Caco-2 (cell line): Measurements from ENCODE around the gene ART1. TPM values are rescaled to one million over a fixed set of nuclear protein-coding genes. Genes with fewer than 3 reads are reported as not detected.
"Not testable (repeated sequence)": the region's sequence is repeated elsewhere in the genome, so short reads cannot be mapped to it uniquely, and the experiment has no call there.

Experiments used
- BruUV-seq: library from RNA; stranded (reverse); fragments of 400-500 nt; replicated peaks from 2 replicates; lab custom pipeline; 2021; lab: Mats Ljungman, UMichigan
- CTCF ChIA-PET: fragments of 300-600 bp; sonication (Branson Sonifier 250); formaldehyde crosslinking; loops from one replicate; lab custom pipeline; 2022; ENCODE audit warnings: antibody characterized with exemption; lab: Charles Lee
- POLR2A ChIA-PET: fragments of 300-600 bp; sonication (Branson Sonifier 250); formaldehyde crosslinking; loops from one replicate; lab custom pipeline; 2022; ENCODE audit warnings: antibody characterized with exemption; lab: Charles Lee
- DNase-seq, 2 experiments: peaks; one replicate each; pipeline versions ENCODE4 v3.0.0 to v3.0.0-alpha.2; 2020 to 2022
- H3K27me3 ChIP-seq: replicated peaks from 2 replicates; pipeline ENCODE4 v1.6.0; 2011; ENCODE audit warnings: low read length; ENCODE audit not compliant: control insufficient read depth, insufficient read depth
- H3K36me3 ChIP-seq: 2 replicates; pipeline ENCODE4 v1.5.1; 2011; ENCODE audit warnings: low read length; ENCODE audit not compliant: control insufficient read depth, insufficient read depth
- H3K4me1 ChIP-seq: fragments of 250-450 bp; sonication (Bioruptor Pico); 2 replicates; pipeline ENCODE4 v1.5.1; 2020; ENCODE audit warnings: mild to moderate bottlenecking
- H3K4me3 ChIP-seq: 2 replicates; pipeline ENCODE4 v1.5.1; 2011; ENCODE audit warnings: low read depth, mild to moderate bottlenecking, control low read depth, low read length
- H3K9me3 ChIP-seq: fragments of 250-450 bp; sonication (Bioruptor Pico); 2 replicates; pipeline ENCODE4 v1.5.1; 2020; ENCODE audit warnings: mild to moderate bottlenecking, moderate library complexity
- H3K27ac Mint-ChIP-seq: one replicate; pipeline ENCODE4 v1.8.0; 2022; ENCODE audit warnings: mixed read lengths; ENCODE audit not compliant: unreplicated experiment
- H3K27me3 Mint-ChIP-seq: one replicate; pipeline ENCODE4 v1.8.0; 2022; ENCODE audit warnings: mixed read lengths; ENCODE audit not compliant: insufficient read depth, unreplicated experiment
- H3K36me3 Mint-ChIP-seq: one replicate; pipeline ENCODE4 v1.8.0; 2022; ENCODE audit warnings: mild to moderate bottlenecking, mixed read lengths; ENCODE audit not compliant: insufficient read depth, unreplicated experiment
- H3K4me1 Mint-ChIP-seq: one replicate; pipeline ENCODE4 v1.8.0; 2022; ENCODE audit warnings: low read depth, mixed read lengths; ENCODE audit not compliant: unreplicated experiment
- H3K4me3 Mint-ChIP-seq: one replicate; pipeline ENCODE4 v1.8.0; 2022; ENCODE audit warnings: mild to moderate bottlenecking, moderate library complexity, mixed read lengths; ENCODE audit not compliant: unreplicated experiment
- H3K9me3 Mint-ChIP-seq: one replicate; pipeline ENCODE4 v1.8.0; 2022; ENCODE audit warnings: mixed read lengths; ENCODE audit not compliant: unreplicated experiment
- intact Hi-C: fragments of 100-400 bp; cut with micrococcal nuclease; formaldehyde crosslinking; loops from one replicate; pipeline ENCODE4 v1.10.0; 2022; ENCODE audit not compliant: unreplicated experiment
- total RNA-seq: library from RNA; stranded (reverse); gene quantifications from 2 replicates; pipeline ENCODE4 v1.2.3, GENCODE V29; 2022
- TF ChIP-seq, protein P1 (sequence below), 2 experiments: fragments of 200-600 bp in 1 of 2; IDR thresholded peaks; 1 replicate in 1 of 2; 2 replicates in 1 of 2; pipeline versions ENCODE4 v1.5.1 to v1.8.0; 2011 to 2022; ENCODE audit warnings: antibody characterized with exemption in 1 of 2, control low read depth in 1 of 2, inconsistent platforms in 1 of 2, low read depth in 1 of 2, low read length in 1 of 2, mild to moderate bottlenecking in 1 of 2, moderate library complexity in 1 of 2; ENCODE audit not compliant: insufficient read depth in 1 of 2, severe bottlenecking in 1 of 2, unreplicated experiment in 1 of 2

The ART1 gene
- total RNA-seq, 1 experiment from 2014 or later: not detected

DNA sequence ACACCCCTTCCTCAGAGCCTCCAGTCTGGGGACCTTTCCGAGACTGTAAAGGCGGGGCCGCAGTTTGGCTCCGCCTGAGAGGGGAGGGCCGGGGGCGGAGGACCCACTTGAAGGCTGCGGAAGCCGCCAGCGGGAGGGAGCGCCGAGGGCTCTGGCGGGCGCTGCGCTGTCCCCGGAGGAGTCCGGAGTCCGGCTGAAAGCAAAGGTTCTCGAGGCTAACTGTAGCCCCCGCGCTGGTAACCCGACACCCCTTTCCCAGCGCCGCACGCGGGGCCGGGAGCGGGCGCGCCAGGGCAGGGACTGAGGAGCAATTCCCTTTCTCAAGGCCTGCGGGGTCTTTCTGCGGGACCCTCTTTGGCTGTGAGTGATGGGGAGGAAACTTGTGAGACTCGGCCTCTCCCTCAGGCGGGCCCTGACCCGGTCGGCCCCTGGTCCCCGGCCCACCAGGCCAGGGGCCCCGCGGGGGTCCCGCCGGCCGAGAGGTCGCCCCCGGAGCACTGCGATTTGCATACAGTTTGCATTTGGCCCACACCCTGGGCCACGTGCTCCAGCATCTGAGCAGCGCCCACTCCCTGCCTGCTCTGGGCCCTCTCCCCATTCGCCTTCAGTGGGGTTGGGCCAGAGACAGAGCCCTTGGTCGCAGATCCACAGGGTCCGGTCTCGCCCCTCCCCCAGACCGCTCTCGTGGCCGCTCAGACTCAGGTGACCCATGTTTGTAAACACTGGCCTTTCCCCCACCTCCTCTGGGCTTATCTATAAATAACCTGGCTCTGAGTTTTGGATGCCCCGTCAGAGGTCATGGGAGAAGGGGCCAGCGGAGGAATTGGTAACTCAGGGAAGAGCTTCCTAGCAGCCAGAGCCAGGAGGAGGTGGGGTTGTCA, 2.6 kb upstream of the ART1 start:
- Mint-ChIP-seq H3K27me3 (no peaks in the 10 kb centered on the region), H3K4me1 (no peaks in the 10 kb centered on the region), H3K27ac (no peak overlapping the region), H3K9me3 (no peaks in the 10 kb centered on the region), H3K4me3 (peak overlapping the region; percentile 82), H3K36me3 (peaks cover 6% of the 10 kb centered on the region)
- CTCF ChIA-PET: interaction anchor here (1.2 kb wide), 1 partner anchor 166 kb away, joined by 3 read pairs; no protein-coding TSS in a partner anchor
- peak overlapping the region; percentile 50 for H3K4me3 ChIP-seq
- TF ChIP-seq, protein P1, sequence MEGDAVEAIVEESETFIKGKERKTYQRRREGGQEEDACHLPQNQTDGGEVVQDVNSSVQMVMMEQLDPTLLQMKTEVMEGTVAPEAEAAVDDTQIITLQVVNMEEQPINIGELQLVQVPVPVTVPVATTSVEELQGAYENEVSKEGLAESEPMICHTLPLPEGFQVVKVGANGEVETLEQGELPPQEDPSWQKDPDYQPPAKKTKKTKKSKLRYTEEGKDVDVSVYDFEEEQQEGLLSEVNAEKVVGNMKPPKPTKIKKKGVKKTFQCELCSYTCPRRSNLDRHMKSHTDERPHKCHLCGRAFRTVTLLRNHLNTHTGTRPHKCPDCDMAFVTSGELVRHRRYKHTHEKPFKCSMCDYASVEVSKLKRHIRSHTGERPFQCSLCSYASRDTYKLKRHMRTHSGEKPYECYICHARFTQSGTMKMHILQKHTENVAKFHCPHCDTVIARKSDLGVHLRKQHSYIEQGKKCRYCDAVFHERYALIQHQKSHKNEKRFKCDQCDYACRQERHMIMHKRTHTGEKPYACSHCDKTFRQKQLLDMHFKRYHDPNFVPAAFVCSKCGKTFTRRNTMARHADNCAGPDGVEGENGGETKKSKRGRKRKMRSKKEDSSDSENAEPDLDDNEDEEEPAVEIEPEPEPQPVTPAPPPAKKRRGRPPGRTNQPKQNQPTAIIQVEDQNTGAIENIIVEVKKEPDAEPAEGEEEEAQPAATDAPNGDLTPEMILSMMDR (IDR thresholded peaks at IDR 0.05; ENCODE audit: insufficient read depth in 1 of 2, low read depth in 1 of 2, low read length in 1 of 2, severe bottlenecking in 1 of 2, unreplicated experiment in 1 of 2): no peak
- no peaks in the 10 kb centered on the region for H3K27me3 ChIP-seq
- intact Hi-C loops: no loop called here
- DNase-seq: peak; percentile 91 to 92
- TSS peak; percentile 35 for BruUV-seq
- no peaks in the 10 kb centered on the region for H3K9me3 ChIP-seq
- peaks cover 8% of the 10 kb centered on the region for H3K4me1 ChIP-seq
- POLR2A ChIA-PET: no interaction called here
- H3K36me3 ChIP-seq: no peaks in the 10 kb centered on the region

DNA sequence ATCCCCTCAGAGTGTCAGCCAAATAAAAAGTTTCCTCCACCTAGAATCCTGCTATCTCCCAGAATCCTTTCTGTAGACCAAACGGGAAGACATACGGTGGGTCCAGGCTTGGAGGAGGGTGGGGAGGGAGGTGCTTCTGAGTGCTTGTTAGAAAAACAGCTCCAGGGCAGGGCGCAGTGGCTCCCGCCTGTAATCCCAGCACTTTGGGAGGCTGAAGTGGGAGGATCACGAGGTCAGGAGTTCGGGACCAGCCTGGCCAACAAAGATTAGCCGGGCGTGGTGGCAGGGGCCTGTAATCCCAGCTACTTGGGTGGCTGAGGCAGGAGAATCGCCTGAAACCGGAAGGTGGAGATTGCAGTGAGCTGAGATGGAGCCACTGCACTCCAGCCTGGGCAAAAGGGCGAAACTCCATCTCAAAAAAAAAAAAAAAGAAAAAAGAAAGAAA, 1.8 kb upstream of the ART1 start:
- DNase-seq, H3K36me3 Mint-ChIP-seq, POLR2A ChIA-PET, H3K9me3 ChIP-seq, H3K27ac Mint-ChIP-seq, H3K27me3 Mint-ChIP-seq, intact Hi-C loops, H3K9me3 Mint-ChIP-seq, BruUV-seq, H3K4me1 Mint-ChIP-seq, H3K4me1 ChIP-seq, H3K36me3 ChIP-seq, H3K27me3 ChIP-seq: not testable (repeated sequence)
- CTCF ChIA-PET: interaction anchor here (1.2 kb wide), 1 partner anchor 167 kb away, joined by 3 read pairs; no protein-coding TSS in a partner anchor
- H3K4me3 ChIP-seq: peak overlapping the region; percentile 50
- peak overlapping the region; percentile 82 for H3K4me3 Mint-ChIP-seq

DNA sequence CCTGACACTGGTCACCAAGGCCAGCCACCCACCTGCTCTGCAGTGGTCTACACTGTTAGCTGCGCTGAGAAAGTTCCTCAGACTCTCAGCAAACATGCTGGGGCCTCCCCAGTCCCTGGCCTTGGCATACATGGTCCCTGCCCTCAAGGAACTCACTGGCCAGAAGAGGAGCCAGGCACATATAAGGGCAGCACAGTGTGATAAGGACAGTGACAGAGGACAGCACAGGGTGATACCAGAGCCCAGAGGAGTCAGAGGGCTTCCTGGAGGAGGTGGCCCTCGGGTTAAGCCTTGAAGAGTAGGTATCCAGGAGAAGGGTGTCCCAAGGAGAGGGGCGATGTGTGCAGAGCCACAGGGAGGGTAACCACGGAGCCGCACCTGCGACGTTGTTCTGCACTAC, 624 bp downstream of the ART1 start:
- H3K27me3 ChIP-seq: no peaks in the 10 kb centered on the region
- ChIA-PET CTCF (no interaction called here), POLR2A (no interaction called here)
- TF ChIP-seq, protein P1 (IDR thresholded peaks at IDR 0.05; ENCODE audit: insufficient read depth in 1 of 2, low read depth in 1 of 2, low read length in 1 of 2, severe bottlenecking in 1 of 2, unreplicated experiment in 1 of 2): no peak
- no peak overlapping the region for H3K27ac Mint-ChIP-seq
- no peaks in the 10 kb centered on the region for H3K9me3 ChIP-seq
- H3K4me3 Mint-ChIP-seq: no peak overlapping the region
- intact Hi-C loops: no loop called here
- H3K9me3 Mint-ChIP-seq: no peaks in the 10 kb centered on the region
- no peaks in the 10 kb centered on the region for H3K36me3 ChIP-seq
- peaks cover 7% of the 10 kb centered on the region for H3K4me1 Mint-ChIP-seq
- no peak overlapping the region for H3K4me3 ChIP-seq
- peaks cover 6% of the 10 kb centered on the region for H3K36me3 Mint-ChIP-seq
- H3K4me1 ChIP-seq: peaks cover 8% of the 10 kb centered on the region
- DNase-seq: no peak
- BruUV-seq: no TSS peak
- peaks cover 16% of the 10 kb centered on the region for H3K27me3 Mint-ChIP-seq

DNA sequence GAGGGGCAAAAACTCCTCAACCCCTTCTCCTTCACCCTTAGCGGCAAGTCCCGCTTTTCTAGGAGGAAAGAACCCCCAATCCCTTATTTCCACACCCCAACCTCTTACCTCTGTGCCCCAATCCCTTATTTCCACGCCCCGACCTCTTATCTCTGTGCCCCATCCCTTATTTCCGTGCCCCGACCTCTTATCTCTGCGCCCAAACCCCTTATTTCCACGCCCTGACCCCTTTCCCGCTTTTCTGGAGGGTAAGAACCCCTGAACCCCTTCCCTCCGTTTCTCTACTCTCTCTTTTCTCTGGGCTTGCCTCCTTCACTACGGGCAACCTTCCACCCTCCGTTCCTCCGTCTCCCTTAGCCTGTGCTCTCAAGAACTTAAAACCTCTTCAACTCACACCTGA, 3.9 kb downstream of the ART1 start:
- H3K9me3 Mint-ChIP-seq, DNase-seq, BruUV-seq, H3K4me3 Mint-ChIP-seq, intact Hi-C loops, H3K36me3 ChIP-seq, H3K4me3 ChIP-seq, H3K4me1 Mint-ChIP-seq, H3K36me3 Mint-ChIP-seq, H3K27ac Mint-ChIP-seq, CTCF ChIA-PET, POLR2A ChIA-PET, H3K27me3 ChIP-seq, H3K4me1 ChIP-seq, H3K9me3 ChIP-seq: not testable (repeated sequence)
- peaks cover 24% of the 10 kb centered on the region for H3K27me3 Mint-ChIP-seq

DNA sequence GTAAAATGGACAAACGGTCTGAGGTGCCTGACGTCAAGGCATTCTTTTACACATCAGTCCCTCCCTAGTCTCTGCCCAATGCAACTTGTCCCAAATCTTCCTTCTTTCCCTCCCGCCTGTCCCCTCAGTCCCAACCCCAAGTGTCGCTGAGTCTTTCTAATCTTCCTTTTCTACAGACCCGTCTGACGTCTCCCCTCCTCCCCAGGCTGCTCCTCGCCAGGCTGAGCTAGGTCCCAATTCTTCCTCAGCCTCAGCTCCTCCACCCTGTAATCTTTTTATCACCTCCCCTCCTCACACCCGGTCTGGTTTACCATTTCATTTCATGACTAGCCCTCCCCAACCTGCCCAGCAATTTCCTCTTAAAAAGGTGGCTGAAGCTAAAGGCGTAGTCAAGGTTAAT, 4.4 kb downstream of the ART1 start:
- intact Hi-C loops, H3K4me3 Mint-ChIP-seq, H3K4me1 ChIP-seq, H3K27ac Mint-ChIP-seq, H3K9me3 Mint-ChIP-seq, H3K27me3 ChIP-seq, CTCF ChIA-PET, H3K4me3 ChIP-seq, BruUV-seq, H3K36me3 Mint-ChIP-seq, POLR2A ChIA-PET, H3K4me1 Mint-ChIP-seq, H3K9me3 ChIP-seq, DNase-seq, H3K36me3 ChIP-seq: not testable (repeated sequence)
- H3K27me3 Mint-ChIP-seq: peaks cover 24% of the 10 kb centered on the region
